ENCODE measurements around the gene MIOS.

Gene MIOS

DNA sequence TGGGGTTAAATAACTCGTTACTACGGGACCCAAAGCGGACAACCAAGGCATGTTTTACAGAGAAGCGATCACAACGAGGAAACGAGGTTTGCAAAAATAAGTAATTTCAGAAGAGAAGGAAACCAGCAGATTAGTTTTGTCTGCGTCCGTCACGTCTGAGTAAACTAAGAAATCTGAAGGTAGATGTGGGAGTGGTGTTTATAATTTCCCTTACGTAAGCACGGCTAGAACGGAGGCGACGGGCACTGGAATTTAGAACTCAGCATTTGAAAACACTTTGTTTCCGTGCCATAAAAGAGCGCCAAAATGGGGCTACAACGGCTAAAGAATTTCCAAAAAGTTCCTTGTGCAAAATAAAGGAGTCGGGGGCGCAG, 73.2 kb downstream of the MIOS start:
- under 1% methylated on average over 19 of the region's 19 CpGs for WGBS
- H2BK12ac ChIP-seq (ENCODE audit: low read length in 2 of 2), result no peak overlapping the region

DNA sequence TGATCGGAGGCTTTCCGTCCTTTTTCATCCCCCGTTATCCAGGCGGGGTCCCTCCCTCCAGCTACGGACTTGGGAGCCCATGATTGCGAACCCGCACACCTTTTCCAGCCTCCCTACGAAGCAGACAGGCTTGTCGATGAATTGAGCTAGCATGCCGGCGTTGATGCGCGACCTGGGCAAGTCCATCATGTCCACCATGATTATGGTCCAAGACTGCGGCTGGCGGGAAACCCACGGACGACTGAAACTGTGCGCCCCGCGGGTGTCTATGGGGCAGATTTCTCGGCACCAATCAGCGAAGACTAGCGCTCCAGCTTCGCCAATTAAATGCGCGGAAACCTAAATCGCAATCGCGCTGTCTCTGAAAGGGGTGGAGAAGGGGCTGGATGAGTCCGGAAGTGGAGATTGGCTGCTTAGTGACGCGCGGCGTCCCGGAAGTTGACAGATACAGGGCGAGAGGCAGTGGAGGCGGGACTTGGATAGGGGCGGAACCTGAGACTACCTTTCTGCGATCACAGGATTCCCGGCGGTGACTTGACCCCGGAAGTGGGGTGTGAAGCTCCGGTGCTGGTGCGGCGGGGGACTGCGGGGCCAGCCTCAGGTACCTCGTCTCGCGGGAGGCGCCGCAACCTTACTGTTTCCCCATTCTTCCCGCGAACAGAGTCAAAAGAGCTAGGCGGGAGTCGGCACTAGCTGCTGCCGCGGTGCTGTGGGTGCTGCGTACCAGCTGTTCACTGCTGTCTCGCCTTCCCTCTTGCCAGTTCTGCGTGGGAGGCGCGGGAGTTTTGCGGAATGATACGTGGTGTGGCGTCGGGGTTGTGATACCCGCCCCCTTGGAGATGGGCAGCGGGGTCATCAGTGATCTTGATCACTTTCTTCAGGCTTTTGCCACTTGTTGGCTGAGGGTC, 73.8 kb downstream of the MIOS start, which contains the start of gene UMAD1:
TSS of gene UMAD1 (plus strand) at position 532 of the 908 bp plus-strand sequence. CDS start 32,620 bp downstream, outside the sequence.
- Histone ChIP-seq H3K18ac (ENCODE audit: low read depth in 1 of 2, low read length in 2 of 2) (peak within 1 kb of the TSS; percentile 14 to 82), H3K9ac (ENCODE audit: low read length) (peak within 1 kb of the TSS; percentile 92), H3K9me3 (ENCODE audit: control insufficient read depth, low read length) (no peaks in the 10 kb centered on the region), H3K79me1 (replicated peaks; ENCODE audit: low read length, poor library complexity, severe bottlenecking) (peaks cover 18% of the 10 kb centered on the region), H3K4me2 (ENCODE audit: low read length, poor library complexity, severe bottlenecking) (peak within 1 kb of the TSS; percentile 89), H3K27me3 (ENCODE audit: control insufficient read depth in 1 of 2, insufficient read depth in 1 of 2, low read length in 2 of 2) (no peaks in the 10 kb centered on the region), H2AK5ac (ENCODE audit: low read length, severe bottlenecking) (no peak within 1 kb of the TSS), H2BK5ac (ENCODE audit: low read depth, low read length, poor library complexity, severe bottlenecking) (no peak within 1 kb of the TSS), H4K8ac (ENCODE audit: low read length) (peak within 1 kb of the TSS; percentile 43), H3K14ac (ENCODE audit: low read length in 2 of 2) (peak within 1 kb of the TSS in 1 of 2 experiments; percentile 86), H2BK15ac (ENCODE audit: low read depth, poor library complexity, severe bottlenecking) (peak within 1 kb of the TSS; percentile 30), H3K36me3 (ENCODE audit: control insufficient read depth in 1 of 2, insufficient read depth in 2 of 2, low read depth in 1 of 2, low read length in 2 of 2) (peaks cover 0 to 17% of the 10 kb centered on the region in 2 experiments), H2AFZ (ENCODE audit: low read depth, low read length) (peak within 1 kb of the TSS; percentile 92), H3K4me1 (ENCODE audit: control insufficient read depth, insufficient read depth, low read depth, low read length) (peaks cover 5% of the 10 kb centered on the region), H4K91ac (ENCODE audit: low read length) (peak within 1 kb of the TSS; percentile 43), H2BK120ac (ENCODE audit: low read depth, low read length) (no peak within 1 kb of the TSS), H3K4me3 (ENCODE audit: insufficient read depth in 1 of 2, low read depth in 1 of 2, low read length in 2 of 2) (peak within 1 kb of the TSS; percentile 93 to 95), H2BK12ac (ENCODE audit: low read length in 2 of 2) (peak within 1 kb of the TSS in 1 of 2 experiments; percentile 15), H3K23ac (ENCODE audit: low read length in 2 of 2) (no peak within 1 kb of the TSS), H3K27ac (ENCODE audit: low read length, poor library complexity, severe bottlenecking) (peak within 1 kb of the TSS; percentile 79), H3K4ac (ENCODE audit: low read depth in 1 of 2, low read length in 2 of 2) (peak within 1 kb of the TSS; percentile 15 to 56)
- DNase-seq, result peak; percentile 99
- WGBS, result under 1% methylated on average over 64 of the region's 68 CpGs

More for the DNA sequence above, 73.2 kb downstream of the MIOS start:
- Histone ChIP-seq H3K9ac (ENCODE audit: low read length) (peak overlapping the region; percentile 92), H3K9me3 (ENCODE audit: control insufficient read depth, low read length) (no peaks in the 10 kb centered on the region), H3K18ac (ENCODE audit: low read depth in 1 of 2, low read length in 2 of 2) (no peak overlapping the region), H3K4me3 (ENCODE audit: insufficient read depth in 1 of 2, low read depth in 1 of 2, low read length in 2 of 2) (peak overlapping the region; percentile 93 to 95), H3K14ac (ENCODE audit: low read length in 2 of 2) (no peak overlapping the region), H2BK15ac (ENCODE audit: low read depth, poor library complexity, severe bottlenecking) (no peak overlapping the region), H3K27ac (ENCODE audit: low read length, poor library complexity, severe bottlenecking) (no peak overlapping the region), H3K79me1 (replicated peaks; ENCODE audit: low read length, poor library complexity, severe bottlenecking) (peaks cover 15% of the 10 kb centered on the region), H4K91ac (ENCODE audit: low read length) (no peak overlapping the region), H2AFZ (ENCODE audit: low read depth, low read length) (peak overlapping the region; percentile 91), H3K27me3 (ENCODE audit: control insufficient read depth in 1 of 2, insufficient read depth in 1 of 2, low read length in 2 of 2) (no peaks in the 10 kb centered on the region), H4K8ac (ENCODE audit: low read length) (peak overlapping the region; percentile 4), H3K36me3 (ENCODE audit: control insufficient read depth in 1 of 2, insufficient read depth in 2 of 2, low read depth in 1 of 2, low read length in 2 of 2) (peaks cover 0 to 17% of the 10 kb centered on the region in 2 experiments), H2BK120ac (ENCODE audit: low read depth, low read length) (no peak overlapping the region), H3K4me1 (ENCODE audit: control insufficient read depth, insufficient read depth, low read depth, low read length) (peaks cover 5% of the 10 kb centered on the region), H2AK5ac (ENCODE audit: low read length, severe bottlenecking) (no peak overlapping the region), H2BK5ac (ENCODE audit: low read depth, low read length, poor library complexity, severe bottlenecking) (no peak overlapping the region), H3K23ac (ENCODE audit: low read length in 2 of 2) (no peak overlapping the region), H3K4me2 (ENCODE audit: low read length, poor library complexity, severe bottlenecking) (peak overlapping the region; percentile 89), H3K4ac (ENCODE audit: low read depth in 1 of 2, low read length in 2 of 2) (peak overlapping the region in 1 of 2 experiments; percentile 56)
- peak; percentile 37 for DNase-seq

DNA sequence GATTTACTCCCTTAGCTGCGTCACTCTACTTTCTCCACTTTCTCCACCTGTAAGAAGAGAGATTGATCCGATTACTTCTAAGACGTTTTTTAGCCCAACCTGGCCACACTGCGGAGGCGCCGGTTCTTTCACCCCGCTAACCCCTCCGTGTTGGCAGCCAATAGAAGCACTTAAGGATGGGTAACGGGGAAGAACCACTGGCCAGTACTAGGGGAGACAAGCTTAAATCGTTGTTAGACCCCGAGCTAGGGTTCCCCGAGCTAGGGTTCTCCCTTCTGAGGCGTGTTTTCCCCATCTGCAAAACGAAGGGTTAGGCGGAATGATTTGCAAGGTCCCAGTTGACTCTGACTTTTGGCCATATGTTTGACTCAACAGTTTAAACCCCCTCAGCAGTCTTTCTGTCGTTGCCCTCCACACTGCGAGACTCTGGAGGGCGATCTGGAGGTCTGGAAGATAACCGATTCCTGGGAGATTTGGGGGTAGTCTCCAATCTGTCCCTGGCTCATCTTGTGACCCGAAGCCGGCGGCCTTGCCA, 74.5 kb downstream of the MIOS start:
- H3K9ac ChIP-seq (ENCODE audit: low read length), result peak overlapping the region; percentile 92
- peak overlapping the region; percentile 43 for H4K8ac ChIP-seq (ENCODE audit: low read length)
- peak overlapping the region in 1 of 2 experiments; percentile 14 for H3K18ac ChIP-seq (ENCODE audit: low read depth in 1 of 2, low read length in 2 of 2)
- peaks cover 5% of the 10 kb centered on the region for H3K4me1 ChIP-seq (ENCODE audit: control insufficient read depth, insufficient read depth, low read depth, low read length)
- no peak overlapping the region for H2AK5ac ChIP-seq (ENCODE audit: low read length, severe bottlenecking)
- no peak overlapping the region for H4K91ac ChIP-seq (ENCODE audit: low read length)
- 3% methylated on average over 22 of the region's 22 CpGs for WGBS
- H3K27ac ChIP-seq (ENCODE audit: low read length, poor library complexity, severe bottlenecking), result peak overlapping the region; percentile 79
- H3K27me3 ChIP-seq (ENCODE audit: control insufficient read depth in 1 of 2, insufficient read depth in 1 of 2, low read length in 2 of 2), result no peaks in the 10 kb centered on the region
- H2BK120ac ChIP-seq (ENCODE audit: low read depth, low read length), result no peak overlapping the region
- no peak overlapping the region for H2BK5ac ChIP-seq (ENCODE audit: low read depth, low read length, poor library complexity, severe bottlenecking)
- H2BK15ac ChIP-seq (ENCODE audit: low read depth, poor library complexity, severe bottlenecking), result no peak overlapping the region
- peaks cover 22% of the 10 kb centered on the region for H3K79me1 ChIP-seq (replicated peaks; ENCODE audit: low read length, poor library complexity, severe bottlenecking)
- H3K14ac ChIP-seq (ENCODE audit: low read length in 2 of 2), result no peak overlapping the region
- no peak overlapping the region for H3K23ac ChIP-seq (ENCODE audit: low read length in 2 of 2)
- peak overlapping the region; percentile 86 to 95 for H3K4me3 ChIP-seq (ENCODE audit: insufficient read depth in 1 of 2, low read depth in 1 of 2, low read length in 2 of 2)
- H2AFZ ChIP-seq (ENCODE audit: low read depth, low read length), result peak overlapping the region; percentile 92
- H3K4ac ChIP-seq (ENCODE audit: low read depth in 1 of 2, low read length in 2 of 2), result no peak overlapping the region
- no peak overlapping the region for H2BK12ac ChIP-seq (ENCODE audit: low read length in 2 of 2)
- DNase-seq, result no peak
- H3K4me2 ChIP-seq (ENCODE audit: low read length, poor library complexity, severe bottlenecking), result peak overlapping the region; percentile 82
- H3K9me3 ChIP-seq (ENCODE audit: control insufficient read depth, low read length), result no peaks in the 10 kb centered on the region
- H3K36me3 ChIP-seq (ENCODE audit: control insufficient read depth in 1 of 2, insufficient read depth in 2 of 2, low read depth in 1 of 2, low read length in 2 of 2), result peaks cover 0 to 17% of the 10 kb centered on the region in 2 experiments

DNA sequence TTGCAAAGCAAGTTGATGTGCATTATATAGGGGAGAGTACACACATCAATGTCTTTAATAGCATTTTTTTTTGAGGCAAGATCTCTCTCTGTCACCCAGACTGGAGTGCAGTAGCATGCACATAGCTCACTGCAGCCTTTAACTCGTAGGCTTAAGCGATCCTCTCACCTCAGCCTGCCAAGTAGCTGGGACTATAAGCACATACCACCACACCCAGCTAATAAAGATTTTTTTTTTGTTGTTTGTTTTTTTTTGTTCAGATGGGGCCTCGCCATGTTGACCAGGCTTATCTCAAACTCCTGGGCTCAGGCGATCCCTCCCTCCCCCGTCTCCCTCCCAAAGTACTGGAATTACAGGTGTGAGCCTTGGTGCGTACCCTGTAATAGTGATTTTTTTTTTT, 75.4 kb downstream of the MIOS start:
- peaks cover 26% of the 10 kb centered on the region for H3K79me1 ChIP-seq (replicated peaks; ENCODE audit: low read length, poor library complexity, severe bottlenecking)
- H3K36me3 ChIP-seq (ENCODE audit: control insufficient read depth in 1 of 2, insufficient read depth in 2 of 2, low read depth in 1 of 2, low read length in 2 of 2), result peaks cover 0 to 9% of the 10 kb centered on the region in 2 experiments
- no peak overlapping the region for H2BK5ac ChIP-seq (ENCODE audit: low read depth, low read length, poor library complexity, severe bottlenecking)
- no peak overlapping the region for H4K8ac ChIP-seq (ENCODE audit: low read length)
- H2BK12ac ChIP-seq (ENCODE audit: low read length in 2 of 2), result no peak overlapping the region
- H3K4me3 ChIP-seq (ENCODE audit: insufficient read depth in 1 of 2, low read depth in 1 of 2, low read length in 2 of 2), result peak overlapping the region in 1 of 2 experiments; percentile 95
- H3K9me3 ChIP-seq (ENCODE audit: control insufficient read depth, low read length), result no peaks in the 10 kb centered on the region
- H3K9ac ChIP-seq (ENCODE audit: low read length), result peak overlapping the region; percentile 92
- no peak overlapping the region for H2AFZ ChIP-seq (ENCODE audit: low read depth, low read length)
- H3K27me3 ChIP-seq (ENCODE audit: control insufficient read depth in 1 of 2, insufficient read depth in 1 of 2, low read length in 2 of 2), result no peaks in the 10 kb centered on the region
- H3K4me1 ChIP-seq (ENCODE audit: control insufficient read depth, insufficient read depth, low read depth, low read length), result peaks cover 5% of the 10 kb centered on the region
- no peak overlapping the region for H3K4ac ChIP-seq (ENCODE audit: low read depth in 1 of 2, low read length in 2 of 2)
- H2AK5ac ChIP-seq (ENCODE audit: low read length, severe bottlenecking), result no peak overlapping the region
- no peak overlapping the region for H4K91ac ChIP-seq (ENCODE audit: low read length)
- no peak overlapping the region for H3K14ac ChIP-seq (ENCODE audit: low read length in 2 of 2)
- H2BK15ac ChIP-seq (ENCODE audit: low read depth, poor library complexity, severe bottlenecking), result no peak overlapping the region
- no peak overlapping the region for H3K4me2 ChIP-seq (ENCODE audit: low read length, poor library complexity, severe bottlenecking)
- no peak overlapping the region for H3K23ac ChIP-seq (ENCODE audit: low read length in 2 of 2)
- H3K18ac ChIP-seq (ENCODE audit: low read depth in 1 of 2, low read length in 2 of 2), result no peak overlapping the region
- no peak overlapping the region for H3K27ac ChIP-seq (ENCODE audit: low read length, poor library complexity, severe bottlenecking)
- H2BK120ac ChIP-seq (ENCODE audit: low read depth, low read length), result no peak overlapping the region
- no peak for DNase-seq
- 83% methylated on average over 2 of the region's 6 CpGs for WGBS

Data from mesenchymal stem cell (in vitro differentiated cells and primary cell).